Measurements from ENCODE around the gene THSD4. TPM values are rescaled to one million over a fixed set of nuclear protein-coding genes. Genes with fewer than 3 reads are reported as not detected.

Gene THSD4
- polyA plus RNA-seq, 2 of the 4 experiments (the other 2 are of a cell fraction) = 15.8 to 40.7 TPM

GRCh38 chr15:71352765-71353164, 237.5 kb downstream of the THSD4 start:
- Histone ChIP-seq H3K9me3 (no peaks in the 10 kb centered on the region), H3K4me2 (no peak overlapping the region), H3K4me1 (no peaks in the 10 kb centered on the region), H3K27ac (0 out of 6 replicates have a peak overlapping the region, but pooled peaks of 1 of the 2 experiments have one; percentile 1), H3K4me3 (no peak overlapping the region)
- CTCF ChIA-PET = interaction anchor here (1.2 to 2.0 kb wide), 2 partner anchors 11 to 60 kb away, joined by 5 to 7 read pairs; no protein-coding TSS in a partner anchor
- TF ChIP-seq EHF (CRISPR knock-in tag; IDR thresholded peaks at IDR 0.05) (no peak), SMC3 (IDR thresholded peaks at IDR 0.05) (no peak), HOXA7 (CRISPR knock-in tag; IDR thresholded peaks at IDR 0.05) (no peak), NR3C1 (IDR thresholded peaks at IDR 0.05) (no peak), PHF8 (IDR thresholded peaks at IDR 0.05; ENCODE audit: borderline replicate concordance, low read depth) (no peak), JUNB (IDR thresholded peaks at IDR 0.05) (no peak), ZNF302 (CRISPR knock-in tag; IDR thresholded peaks at IDR 0.05) (no peak), TP53 (CRISPR knock-in tag; IDR thresholded peaks at IDR 0.05) (no peak), JUN (IDR thresholded peaks at IDR 0.05) (no peak), FOXS1 (CRISPR knock-in tag; IDR thresholded peaks at IDR 0.05) (no peak), PBX3 (IDR thresholded peaks at IDR 0.05) (no peak), CEBPB (IDR thresholded peaks at IDR 0.05) (no peak), CHD2 (IDR thresholded peaks at IDR 0.05; ENCODE audit: low read length, partially characterized antibody) (no peak), FOSL2 (IDR thresholded peaks at IDR 0.05) (no peak), FOSL2 (CRISPR knock-in tag; IDR thresholded peaks at IDR 0.05) (no peak), RNF2 (IDR thresholded peaks at IDR 0.05; ENCODE audit: borderline replicate concordance, low read depth) (no peak), ELK1 (IDR thresholded peaks at IDR 0.05; ENCODE audit: low read depth, low read length) (no peak), FOSB (CRISPR knock-in tag; IDR thresholded peaks at IDR 0.05) (no peak), RCOR1 (IDR thresholded peaks at IDR 0.05; ENCODE audit: low read depth, low read length) (no peak), CTCF (IDR thresholded peaks at IDR 0.05) (no peak), RARB (CRISPR knock-in tag; IDR thresholded peaks at IDR 0.05) (no peak)
- FAIRE-seq (no peak), ATAC-seq (no peak), DNase-seq (ENCODE audit: low read depth in 1 of 2, low spot score in 1 of 2) (no peak)
- POLR2A ChIA-PET = no interaction called here
- WGBS (ENCODE audit: missing lambda C conversion rate) = 71% methylated on average over 6 of the region's 6 CpGs

GRCh38 chr15:71353171-71353570, 237.9 kb downstream of the THSD4 start:
- Histone ChIP-seq H3K4me2 (no peak overlapping the region), H3K4me3 (no peak overlapping the region), H3K27ac (0 out of 6 replicates have a peak overlapping the region, but pooled peaks of 1 of the 2 experiments have one; percentile 1), H3K9me3 (no peaks in the 10 kb centered on the region), H3K4me1 (no peaks in the 10 kb centered on the region)
- CTCF ChIA-PET = interaction anchor here (0.9 to 2.0 kb wide), 5 partner anchors 11 to 90 kb away, joined by 3 to 7 read pairs (median 5); no protein-coding TSS in a partner anchor
- 89% methylated on average over 2 of the region's 2 CpGs for WGBS (ENCODE audit: missing lambda C conversion rate)
- ATAC-seq = no peak
- FAIRE-seq = peak; percentile 49
- no peak for TF ChIP-seq TFCP2L1 (CRISPR knock-in tag; IDR thresholded peaks at IDR 0.05)
- no peak for TF ChIP-seq RNF2 (IDR thresholded peaks at IDR 0.05; ENCODE audit: borderline replicate concordance, low read depth)
- TF ChIP-seq PHF8 (IDR thresholded peaks at IDR 0.05; ENCODE audit: borderline replicate concordance, low read depth) = no peak
- TF ChIP-seq CEBPB (IDR thresholded peaks at IDR 0.05) = no peak
- TF ChIP-seq BHLHE40 (IDR thresholded peaks at IDR 0.05; ENCODE audit: low read depth, low read length) = no peak
- no peak for TF ChIP-seq RAD21 (conservative IDR thresholded peaks at IDR 0.05 in 1 of 2, IDR thresholded peaks at IDR 0.05 in 1 of 2)
- no peak for TF ChIP-seq GATA3 (IDR thresholded peaks at IDR 0.05; ENCODE audit: borderline replicate concordance)
- POLR2A ChIA-PET = no interaction called here
- DNase-seq (ENCODE audit: low read depth in 1 of 2, low spot score in 1 of 2) = no peak

Measured in A549 (cell line).